Measurements from ENCODE around the gene DNAJC15.

DNA sequence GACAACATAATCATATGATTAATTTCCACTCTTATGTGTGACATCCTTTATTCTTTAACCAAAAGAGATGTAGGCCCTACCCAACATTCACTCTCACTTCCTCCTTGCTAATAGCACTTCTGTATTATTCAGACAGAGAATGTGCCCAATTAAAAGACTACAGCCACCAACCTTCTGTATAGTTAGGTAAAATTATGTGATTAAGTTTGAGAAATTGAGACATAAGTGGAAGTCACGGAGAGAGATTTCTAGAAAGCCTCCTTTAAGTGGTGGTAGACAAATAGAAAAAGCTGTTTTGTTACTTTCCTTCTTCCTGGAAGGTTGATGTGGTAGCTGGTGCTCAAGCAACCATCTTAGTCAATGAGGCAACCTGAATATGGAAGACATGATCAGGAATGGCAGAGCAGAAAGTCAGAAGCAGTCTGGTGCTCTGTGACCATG is 46.1 kb upstream of the DNAJC15 start:
- TF ChIP-seq EZH2 (IDR thresholded peaks at IDR 0.05; ENCODE audit: insufficient read depth, poor library complexity, severe bottlenecking) (no peak), EZH2phosphoT487 (IDR thresholded peaks at IDR 0.05; ENCODE audit: insufficient read depth, low read depth) (no peak)

All from GM23248 (cell line).